GM21423 (cell line): ENCODE measurements around the gene IQCH.
"Not testable (repeated sequence)": the region's sequence is repeated elsewhere in the genome, so short reads cannot be mapped to it uniquely, and the experiment has no call there.

Experiments
- ATAC-seq: cut with Tn5 transposase; IDR thresholded peaks from one replicate; pipeline ENCODE4 v1.9.1; 2021; ENCODE audit warnings: mild to moderate bottlenecking, moderate library complexity; ENCODE audit not compliant: unreplicated experiment

The IQCH gene

GRCh38 chr15:67244971-67245478 is 9.6 kb upstream of the IQCH start:
- no peak for ATAC-seq

GRCh38 chr15:67246606-67247005 is 8.0 kb upstream of the IQCH start:
- not testable (repeated sequence) for ATAC-seq

GRCh38 chr15:67248011-67248505 is 6.5 kb upstream of the IQCH start:
- ATAC-seq = no peak

- no peak for ATAC-seq
These were observed 4.8 kb upstream of the IQCH start for GRCh38 chr15:67249830-67250229.

- no peak for ATAC-seq
These were observed 3.3 kb upstream of the IQCH start for GRCh38 chr15:67251318-67251717.

GRCh38 chr15:67253101-67253500 is 1.5 kb upstream of the IQCH start:
- no peak for ATAC-seq

GRCh38 chr15:67253549-67254237 is 893 bp upstream of the IQCH start:
- no peak for ATAC-seq

GRCh38 chr15:67256051-67256450 is 1.5 kb downstream of the IQCH start:
- ATAC-seq = no peak

GRCh38 chr15:67258412-67258811 is 3.8 kb downstream of the IQCH start:
- not testable (repeated sequence) for ATAC-seq

GRCh38 chr15:67259379-67259778 is 4.8 kb downstream of the IQCH start:
- no peak for ATAC-seq

GRCh38 chr15:67259806-67260205 is 5.2 kb downstream of the IQCH start:
- ATAC-seq = no peak

- ATAC-seq = no peak
These were observed 12.3 kb downstream of the IQCH start for GRCh38 chr15:67266870-67267269.

- ATAC-seq = no peak
These were observed 12.9 kb downstream of the IQCH start for GRCh38 chr15:67267440-67267839.

- no peak for ATAC-seq
These were observed 13.7 kb downstream of the IQCH start for GRCh38 chr15:67267951-67268941.

- no peak for ATAC-seq
These were observed 19.6 kb downstream of the IQCH start for GRCh38 chr15:67274236-67274635.

GRCh38 chr15:67276666-67277065 is 22.1 kb downstream of the IQCH start:
- ATAC-seq = no peak

GRCh38 chr15:67280217-67280616 is 25.6 kb downstream of the IQCH start:
- ATAC-seq = no peak

- ATAC-seq = no peak
These were observed 27.1 kb downstream of the IQCH start for GRCh38 chr15:67281714-67282113.

GRCh38 chr15:67285625-67286024 is 31.0 kb downstream of the IQCH start:
- ATAC-seq = not testable (repeated sequence)

- ATAC-seq = not testable (repeated sequence)
These were observed 31.8 kb downstream of the IQCH start for GRCh38 chr15:67286400-67286799.

GRCh38 chr15:67290319-67290718 is 35.7 kb downstream of the IQCH start:
- no peak for ATAC-seq

- no peak for ATAC-seq
These were observed 41.6 kb downstream of the IQCH start for GRCh38 chr15:67296188-67296587.
